ENCODE measurements around the gene A4GNT. TPM values are rescaled to one million over a fixed set of nuclear protein-coding genes. Genes with fewer than 3 reads are reported as not detected.
"Not testable (repeated sequence)": the region's sequence is repeated elsewhere in the genome, so short reads cannot be mapped to it uniquely, and the experiment has no call there.

The A4GNT gene
- total RNA-seq, 4 donors from 2014 or later = not detected

DNA sequence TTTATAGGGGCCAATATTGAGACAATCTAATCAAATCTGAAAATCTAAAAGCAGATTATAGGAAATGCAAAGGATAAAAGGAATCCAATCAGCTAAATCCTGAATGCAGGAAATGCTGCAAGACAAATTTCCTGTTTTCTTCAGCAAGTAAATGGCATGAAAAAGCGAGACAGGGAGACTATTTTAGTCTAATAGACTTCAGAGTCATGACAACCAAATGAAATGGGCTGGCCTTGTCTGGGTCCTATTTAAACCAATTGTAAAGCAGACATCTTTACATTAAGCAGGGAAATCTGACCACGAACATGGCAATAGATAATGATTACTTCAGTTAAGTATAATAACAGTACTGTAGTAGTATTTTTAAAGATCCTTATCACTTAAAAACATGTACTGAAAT, 40.4 kb upstream of the A4GNT start:
- DNase-seq = no peak
- TF ChIP-seq, protein P1, sequence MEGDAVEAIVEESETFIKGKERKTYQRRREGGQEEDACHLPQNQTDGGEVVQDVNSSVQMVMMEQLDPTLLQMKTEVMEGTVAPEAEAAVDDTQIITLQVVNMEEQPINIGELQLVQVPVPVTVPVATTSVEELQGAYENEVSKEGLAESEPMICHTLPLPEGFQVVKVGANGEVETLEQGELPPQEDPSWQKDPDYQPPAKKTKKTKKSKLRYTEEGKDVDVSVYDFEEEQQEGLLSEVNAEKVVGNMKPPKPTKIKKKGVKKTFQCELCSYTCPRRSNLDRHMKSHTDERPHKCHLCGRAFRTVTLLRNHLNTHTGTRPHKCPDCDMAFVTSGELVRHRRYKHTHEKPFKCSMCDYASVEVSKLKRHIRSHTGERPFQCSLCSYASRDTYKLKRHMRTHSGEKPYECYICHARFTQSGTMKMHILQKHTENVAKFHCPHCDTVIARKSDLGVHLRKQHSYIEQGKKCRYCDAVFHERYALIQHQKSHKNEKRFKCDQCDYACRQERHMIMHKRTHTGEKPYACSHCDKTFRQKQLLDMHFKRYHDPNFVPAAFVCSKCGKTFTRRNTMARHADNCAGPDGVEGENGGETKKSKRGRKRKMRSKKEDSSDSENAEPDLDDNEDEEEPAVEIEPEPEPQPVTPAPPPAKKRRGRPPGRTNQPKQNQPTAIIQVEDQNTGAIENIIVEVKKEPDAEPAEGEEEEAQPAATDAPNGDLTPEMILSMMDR (IDR thresholded peaks at IDR 0.05) = no peak
- TF ChIP-seq POLR2A (IDR thresholded peaks at IDR 0.05) = no peak
- H3K27ac ChIP-seq = no peak overlapping the region
- H3K9me3 ChIP-seq = no peaks in the 10 kb centered on the region
- peaks cover 17 to 19% of the 10 kb centered on the region in 2 donors for H3K36me3 ChIP-seq
- H3K27me3 ChIP-seq = no peaks in the 10 kb centered on the region
- 75 to 89% methylated on average over 2 of the region's 2 CpGs for WGBS, 2 donors
- peaks cover 9 to 12% of the 10 kb centered on the region in 2 donors for H3K4me1 ChIP-seq
- H3K4me3 ChIP-seq (replicated peaks in 1 of 3) = no peak overlapping the region
- intact Hi-C loops (cut with DNase I) = no loop called here

DNA sequence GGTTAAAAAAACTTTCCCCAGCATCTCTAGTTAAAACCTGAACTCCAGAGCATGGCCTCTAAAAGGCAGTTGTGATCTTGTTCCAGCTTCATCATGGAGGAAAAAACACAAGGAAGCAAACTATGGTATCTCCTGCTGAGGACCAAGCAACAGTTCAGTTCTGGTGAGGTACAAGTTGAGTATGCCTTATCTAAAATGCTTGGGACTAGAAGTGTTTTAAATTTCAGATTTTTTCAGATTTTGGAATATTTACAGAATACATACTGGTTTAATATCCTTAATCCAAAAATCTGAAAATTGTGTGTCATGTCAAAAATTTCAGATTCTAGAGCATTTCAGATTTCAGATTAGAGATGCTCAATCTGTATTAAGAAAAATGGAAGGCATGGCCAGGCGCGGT, 32.9 kb upstream of the A4GNT start:
- H3K9me3 ChIP-seq = no peaks in the 10 kb centered on the region
- H3K27me3 ChIP-seq = no peaks in the 10 kb centered on the region
- DNase-seq = no peak
- no peaks in the 10 kb centered on the region for H3K4me1 ChIP-seq
- 96 to 98% methylated on average over 2 of the region's 2 CpGs for WGBS, 2 donors
- TF ChIP-seq, protein P1 (IDR thresholded peaks at IDR 0.05) = no peak
- no peak for TF ChIP-seq POLR2A (IDR thresholded peaks at IDR 0.05)
- no peak overlapping the region for H3K27ac ChIP-seq
- intact Hi-C loops (cut with DNase I) = no loop called here
- H3K4me3 ChIP-seq (replicated peaks in 1 of 3) = no peak overlapping the region
- peaks cover 39 to 62% of the 10 kb centered on the region in 2 donors for H3K36me3 ChIP-seq

DNA sequence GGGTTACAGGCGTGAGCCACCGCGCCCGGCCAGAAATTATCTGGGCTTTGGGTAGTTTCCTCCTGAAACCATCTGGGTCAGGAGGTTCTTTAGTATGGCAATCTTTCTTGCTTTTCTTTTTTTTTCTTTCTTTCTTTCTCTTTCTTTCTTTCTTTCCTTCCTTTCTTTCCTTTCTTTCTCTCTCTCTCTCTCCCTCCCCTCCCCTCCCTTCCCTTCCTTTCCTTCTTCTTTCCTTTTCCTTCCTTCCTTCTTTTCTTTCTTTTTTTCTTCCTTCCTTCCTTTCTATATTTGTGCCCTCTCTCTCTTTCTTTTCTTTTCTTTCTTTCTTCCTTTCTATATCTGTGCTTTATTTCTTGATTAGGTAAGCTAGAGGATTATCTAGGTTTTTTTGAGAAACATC, 25.6 kb upstream of the A4GNT start:
- TF ChIP-seq POLR2A (IDR thresholded peaks at IDR 0.05) = no peak
- TF ChIP-seq, protein P1 (IDR thresholded peaks at IDR 0.05) = no peak
- intact Hi-C loops (cut with DNase I) = no loop called here
- Histone ChIP-seq H3K27me3 (no peaks in the 10 kb centered on the region), H3K9me3 (no peaks in the 10 kb centered on the region), H3K4me1 (no peaks in the 10 kb centered on the region), H3K27ac (no peak overlapping the region), H3K4me3 (replicated peaks in 1 of 3) (no peak overlapping the region), H3K36me3 (peaks cover 12 to 17% of the 10 kb centered on the region in 2 donors)
- WGBS, 2 donors = 96% methylated on average over 4 of the region's 4 CpGs
- DNase-seq = no peak

DNA sequence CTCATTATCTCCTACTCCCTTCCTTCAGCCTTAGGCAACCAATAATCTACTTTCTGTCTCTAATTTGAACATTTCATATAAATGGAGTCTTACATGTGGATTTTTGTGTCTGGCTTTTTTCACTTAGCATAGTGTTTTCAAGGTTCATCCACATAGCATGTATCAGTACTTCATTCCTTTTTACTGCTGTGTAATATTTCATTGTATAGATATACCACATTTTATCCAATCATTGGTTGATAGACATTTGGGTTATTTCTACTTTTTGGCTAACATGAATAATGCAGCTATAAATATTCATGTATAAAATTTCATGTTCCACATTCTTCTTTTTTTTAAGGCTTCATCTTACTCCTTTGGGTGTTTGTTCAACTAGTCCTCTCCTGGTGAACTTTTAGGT, 22.3 kb upstream of the A4GNT start:
- Histone ChIP-seq H3K27me3 (no peaks in the 10 kb centered on the region), H3K4me3 (replicated peaks in 1 of 3) (no peak overlapping the region), H3K27ac (no peak overlapping the region), H3K36me3 (no peaks in the 10 kb centered on the region), H3K4me1 (no peaks in the 10 kb centered on the region), H3K9me3 (no peaks in the 10 kb centered on the region)
- TF ChIP-seq, protein P1 (IDR thresholded peaks at IDR 0.05) = no peak
- no peak for TF ChIP-seq POLR2A (IDR thresholded peaks at IDR 0.05)
- intact Hi-C loops (cut with DNase I) = no loop called here
- no peak for DNase-seq

DNA sequence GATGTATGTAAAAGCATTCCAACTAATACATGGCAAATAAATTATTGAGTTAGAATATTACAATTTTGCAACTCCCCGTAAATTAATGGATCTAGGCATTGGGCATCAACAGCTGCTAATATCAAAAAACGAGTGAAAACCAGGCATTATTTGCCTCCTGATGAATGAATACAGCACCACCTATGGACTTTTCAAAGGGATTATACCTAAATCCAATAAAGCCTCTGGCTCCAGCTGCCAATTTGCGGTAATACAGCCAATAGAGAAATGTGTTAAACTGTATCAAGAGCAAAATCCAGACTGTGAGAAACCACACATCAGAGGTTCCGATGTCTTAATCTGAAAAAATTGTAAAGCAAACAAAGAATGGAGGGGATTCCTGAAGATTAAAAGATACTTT, 16.3 kb upstream of the A4GNT start:
- Histone ChIP-seq H3K27ac (no peak overlapping the region), H3K9me3 (no peaks in the 10 kb centered on the region), H3K27me3 (no peaks in the 10 kb centered on the region), H3K36me3 (no peaks in the 10 kb centered on the region), H3K4me3 (replicated peaks in 1 of 3) (no peak overlapping the region), H3K4me1 (no peaks in the 10 kb centered on the region)
- intact Hi-C loops (cut with DNase I) = no loop called here
- no peak for TF ChIP-seq POLR2A (IDR thresholded peaks at IDR 0.05)
- TF ChIP-seq, protein P1 (IDR thresholded peaks at IDR 0.05) = no peak
- WGBS, 2 donors = 76 to 80% methylated on average over 4 of the region's 4 CpGs
- no peak for DNase-seq

DNA sequence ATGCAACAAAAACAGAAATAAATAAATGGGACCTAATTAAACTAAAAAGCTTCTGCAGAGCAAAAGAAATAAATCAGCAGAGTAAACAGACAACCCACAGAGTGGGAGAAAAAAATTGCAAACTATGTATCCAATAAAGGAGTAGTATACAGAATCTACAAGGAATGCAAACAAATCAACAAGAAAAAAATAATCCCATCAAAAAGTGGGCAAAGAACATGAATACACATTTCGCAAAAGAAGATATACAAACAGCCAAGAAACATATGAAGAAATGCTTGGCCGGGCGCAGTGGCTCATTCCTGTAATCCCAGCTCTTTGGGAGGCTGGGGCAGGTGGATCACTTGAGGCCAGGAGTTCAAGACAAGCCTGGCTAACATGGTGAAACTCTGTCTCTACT, 10.0 kb upstream of the A4GNT start:
- H3K27me3 ChIP-seq; H3K27ac ChIP-seq; H3K9me3 ChIP-seq; DNase-seq; H3K4me3 ChIP-seq (replicated peaks in 1 of 3); intact Hi-C loops (cut with DNase I); H3K4me1 ChIP-seq; H3K36me3 ChIP-seq: not testable (repeated sequence)
- 93 to 97% methylated on average over 3 of the region's 3 CpGs for WGBS, 2 donors
